ENCODE data around the gene FCN1. TPM values are rescaled to one million over a fixed set of nuclear protein-coding genes. Genes with fewer than 3 reads are reported as not detected.

FCN1 gene
- total RNA-seq, 4 donors from 2014 or later, result 0.41 to 13.8 TPM; not detected in 2

- H3K27ac ChIP-seq, result no peak overlapping the region
- H3K4me1 ChIP-seq, result peaks cover 0 to 5% (median 0%) of the 10 kb centered on the region in 4 donors
- H3K9me3 ChIP-seq, result no peaks in the 10 kb centered on the region
- H3K36me3 ChIP-seq, result no peaks in the 10 kb centered on the region
- 50 to 88% methylated on average over 2 to 27 of the region's 27 CpGs for WGBS, 2 donors (ENCODE audit: low coverage in 1 of 2)
- in situ Hi-C loops (cut with MboI; ENCODE audit: low pct_ligation_motif_present in 1 of 4, low pct_unique_long_range_greater_than_20kb in 1 of 4, low sequenced_read_pairs in 3 of 4), result no loop called here
- no peak for DNase-seq
- intact Hi-C loops (cut with DNase I; ENCODE audit: low total_unique reads), result no loop called here
- TF ChIP-seq CTCF (IDR thresholded peaks at IDR 0.05), result no peak
- no peak for TF ChIP-seq POLR2AphosphoS5 (IDR thresholded peaks at IDR 0.05)
- TF ChIP-seq EP300 (IDR thresholded peaks at IDR 0.05; ENCODE audit: low read depth), result no peak
- TF ChIP-seq POLR2A (IDR thresholded peaks at IDR 0.05), result no peak
- no peak overlapping the region for H3K4me3 ChIP-seq
- peaks cover 34% of the 10 kb centered on the region for H3K27me3 ChIP-seq
These were observed 22.8 kb upstream of the FCN1 start for GRCh38 chr9:134940236-134941208.

- in situ Hi-C loops (cut with MboI; ENCODE audit: low pct_ligation_motif_present in 1 of 4, low pct_unique_long_range_greater_than_20kb in 1 of 4, low sequenced_read_pairs in 3 of 4), result no loop called here
- no peak for DNase-seq
- H3K36me3 ChIP-seq, result no peaks in the 10 kb centered on the region
- no peak overlapping the region for H3K4me3 ChIP-seq
- intact Hi-C loops (cut with DNase I; ENCODE audit: low total_unique reads), result no loop called here
- peaks cover 0 to 5% (median 0%) of the 10 kb centered on the region in 4 donors for H3K4me1 ChIP-seq
- no peak for TF ChIP-seq POLR2AphosphoS5 (IDR thresholded peaks at IDR 0.05)
- TF ChIP-seq CTCF (IDR thresholded peaks at IDR 0.05), result no peak
- no peak for TF ChIP-seq POLR2A (IDR thresholded peaks at IDR 0.05)
- no peak for TF ChIP-seq EP300 (IDR thresholded peaks at IDR 0.05; ENCODE audit: low read depth)
- H3K27ac ChIP-seq, result no peak overlapping the region
- H3K27me3 ChIP-seq, result peaks cover 34% of the 10 kb centered on the region
- WGBS, 2 donors (ENCODE audit: low coverage in 1 of 2), result 66% methylated on average over 11 of the region's 11 CpGs; no CpG with 5 or more reads in 1 of the 2 donors
- H3K9me3 ChIP-seq, result no peaks in the 10 kb centered on the region
These were observed 22.1 kb upstream of the FCN1 start for GRCh38 chr9:134939836-134940235.

GRCh38 chr9:134939080-134939733, 21.5 kb upstream of the FCN1 start:
- no peaks in the 10 kb centered on the region for H3K9me3 ChIP-seq
- in situ Hi-C loops (cut with MboI; ENCODE audit: low pct_ligation_motif_present in 1 of 4, low pct_unique_long_range_greater_than_20kb in 1 of 4, low sequenced_read_pairs in 3 of 4) (no loop called here), intact Hi-C loops (cut with DNase I; ENCODE audit: low total_unique reads) (no loop called here)
- H3K4me1 ChIP-seq, result peaks cover 0 to 2% (median 0%) of the 10 kb centered on the region in 4 donors
- TF ChIP-seq EP300 (IDR thresholded peaks at IDR 0.05; ENCODE audit: low read depth), result no peak
- no peak for TF ChIP-seq CTCF (IDR thresholded peaks at IDR 0.05)
- no peak for TF ChIP-seq POLR2A (IDR thresholded peaks at IDR 0.05)
- no peak for TF ChIP-seq POLR2AphosphoS5 (IDR thresholded peaks at IDR 0.05)
- WGBS, 2 donors (ENCODE audit: low coverage in 1 of 2), result 82% methylated on average over 16 of the region's 16 CpGs; no CpG with 5 or more reads in 1 of the 2 donors
- H3K27ac ChIP-seq, result no peak overlapping the region
- no peak overlapping the region for H3K4me3 ChIP-seq
- DNase-seq, result no peak
- no peaks in the 10 kb centered on the region for H3K36me3 ChIP-seq
- H3K27me3 ChIP-seq, result peaks cover 33% of the 10 kb centered on the region
